ENCODE data around the gene TOR1B. TPM values are rescaled to one million over a fixed set of nuclear protein-coding genes. Genes with fewer than 3 reads are reported as not detected.
"Not testable (repeated sequence)": the region's sequence is repeated elsewhere in the genome, so short reads cannot be mapped to it uniquely, and the experiment has no call there.

TOR1B gene
- total and polyA plus RNA-seq, 5 donors from 2014 or later: 11.6 to 27.2 (median 15.3) TPM

DNA sequence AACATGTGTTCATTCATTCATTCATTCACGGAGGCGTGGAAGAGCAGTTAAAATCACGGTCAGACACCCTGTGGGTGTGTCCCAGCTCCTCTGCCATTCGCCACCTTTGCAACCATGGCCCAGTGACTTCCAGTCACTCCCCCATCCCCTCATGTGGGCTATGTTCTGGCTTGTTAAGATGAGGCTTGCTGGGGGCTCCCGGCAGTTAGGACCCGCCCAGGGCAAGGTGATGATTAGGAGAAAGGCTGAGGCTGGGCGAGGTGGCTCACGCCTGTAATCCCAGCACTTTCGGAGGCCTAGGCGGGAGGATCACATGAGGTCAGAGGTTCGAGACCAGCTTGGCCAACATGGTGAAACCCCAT is 25.2 kb upstream of the TOR1B start:
- H3K27me3 Mint-ChIP-seq: peaks cover 24% of the 10 kb centered on the region
- no peaks in the 10 kb centered on the region for H3K36me3 Mint-ChIP-seq
- no peak for ATAC-seq (ENCODE audit: low read depth in 2 of 2)
- Histone ChIP-seq H3K9me3 (ENCODE audit: control insufficient read depth in 2 of 2, low read length in 2 of 2) (no peaks in the 10 kb centered on the region), H3K4me1 (ENCODE audit: control insufficient read depth, insufficient read depth, low read length, poor library complexity, severe bottlenecking) (peaks cover 3% of the 10 kb centered on the region), H3K36me3 (ENCODE audit: control insufficient read depth, insufficient read depth, low read length) (no peaks in the 10 kb centered on the region), H3K4me3 (ENCODE audit: low read depth, low read length) (no peak overlapping the region), H3K27me3 (ENCODE audit: control insufficient read depth, insufficient read depth, low read length) (no peaks in the 10 kb centered on the region), H3K27ac (ENCODE audit: insufficient read depth, low read length, poor library complexity, severe bottlenecking) (no peak overlapping the region)
- H3K27ac Mint-ChIP-seq: peak overlapping the region in 1 of 3 donors; percentile 0
- peaks cover 0 to 5% (median 2%) of the 10 kb centered on the region in 4 donors for H3K4me1 Mint-ChIP-seq
- no peak for DNase-seq
- no peak overlapping the region for H3K4me3 Mint-ChIP-seq
- no peaks in the 10 kb centered on the region for H3K9me3 Mint-ChIP-seq

DNA sequence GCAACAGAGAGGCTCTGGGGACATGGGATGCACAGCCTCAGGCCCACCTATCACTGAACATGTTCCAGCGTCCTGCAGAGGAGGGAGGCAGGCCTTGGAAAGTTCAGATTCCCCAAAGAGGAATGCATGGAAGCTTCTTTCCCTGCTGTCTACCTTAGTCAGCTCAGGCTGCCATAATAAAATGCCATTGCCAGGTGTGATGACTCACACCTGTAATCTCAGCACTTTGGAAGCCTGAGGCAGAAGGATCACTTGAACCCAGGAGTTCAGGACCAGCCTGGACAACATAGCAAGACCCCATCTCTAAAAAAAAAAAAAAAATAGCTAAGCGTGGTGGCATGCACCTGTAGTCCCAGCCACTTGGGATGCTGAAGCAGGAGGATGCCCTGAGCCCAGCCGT is 24.5 kb upstream of the TOR1B start:
- Mint-ChIP-seq H3K36me3 (no peaks in the 10 kb centered on the region), H3K4me3 (no peak overlapping the region), H3K9me3 (no peaks in the 10 kb centered on the region), H3K27ac (no peak overlapping the region), H3K27me3 (peaks cover 24% of the 10 kb centered on the region), H3K4me1 (peaks cover 0 to 5% (median 2%) of the 10 kb centered on the region in 4 donors)
- Histone ChIP-seq H3K9me3 (ENCODE audit: control insufficient read depth in 2 of 2, low read length in 2 of 2) (no peaks in the 10 kb centered on the region), H3K27ac (ENCODE audit: insufficient read depth, low read length, poor library complexity, severe bottlenecking) (no peak overlapping the region), H3K4me3 (ENCODE audit: low read depth, low read length) (no peak overlapping the region), H3K4me1 (ENCODE audit: control insufficient read depth, insufficient read depth, low read length, poor library complexity, severe bottlenecking) (peaks cover 3% of the 10 kb centered on the region), H3K36me3 (ENCODE audit: control insufficient read depth, insufficient read depth, low read length) (no peaks in the 10 kb centered on the region), H3K27me3 (ENCODE audit: control insufficient read depth, insufficient read depth, low read length) (no peaks in the 10 kb centered on the region)
- ATAC-seq (ENCODE audit: low read depth in 2 of 2): no peak
- no peak for DNase-seq

DNA sequence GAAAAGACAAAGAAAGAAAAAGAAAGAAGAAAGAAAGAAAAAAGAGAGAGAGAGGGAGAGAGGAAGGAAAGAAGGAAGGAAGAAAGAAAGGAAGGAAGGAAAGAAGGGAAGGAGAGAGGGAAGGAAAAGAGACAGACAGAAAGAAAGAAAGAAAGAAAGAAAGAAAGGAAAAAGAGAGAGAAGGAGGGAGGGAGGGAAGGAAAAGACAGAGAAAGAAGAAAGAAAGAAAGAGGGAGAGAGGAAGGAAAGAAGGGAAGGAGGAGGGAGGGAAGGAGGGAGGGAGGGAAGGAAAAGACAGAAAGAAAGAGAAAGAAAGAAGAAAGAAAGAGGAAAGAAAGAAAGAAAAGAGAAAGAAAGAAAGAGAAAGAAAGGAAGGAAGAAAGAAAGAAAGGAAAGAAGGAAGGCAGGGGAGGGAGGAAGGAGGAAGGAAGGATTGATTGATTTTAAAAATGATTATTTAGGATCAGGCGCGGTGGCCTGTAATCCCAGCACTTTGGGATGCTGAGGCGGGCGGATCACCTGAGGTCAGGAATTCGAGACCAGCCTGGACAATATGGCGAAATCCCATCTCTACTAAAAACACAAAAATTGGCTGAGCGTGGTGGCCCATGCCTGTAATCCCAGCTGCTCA is 23.3 kb upstream of the TOR1B start:
- Histone ChIP-seq H3K4me3 (ENCODE audit: low read depth, low read length) (no peak overlapping the region), H3K9me3 (ENCODE audit: control insufficient read depth in 2 of 2, low read length in 2 of 2) (no peaks in the 10 kb centered on the region), H3K36me3 (ENCODE audit: control insufficient read depth, insufficient read depth, low read length) (no peaks in the 10 kb centered on the region), H3K27me3 (ENCODE audit: control insufficient read depth, insufficient read depth, low read length) (no peaks in the 10 kb centered on the region), H3K4me1 (ENCODE audit: control insufficient read depth, insufficient read depth, low read length, poor library complexity, severe bottlenecking) (peaks cover 3% of the 10 kb centered on the region), H3K27ac (ENCODE audit: insufficient read depth, low read length, poor library complexity, severe bottlenecking) (no peak overlapping the region)
- Mint-ChIP-seq H3K9me3 (no peaks in the 10 kb centered on the region), H3K27me3 (peaks cover 23% of the 10 kb centered on the region), H3K4me1 (peaks cover 5 to 8% (median 7%) of the 10 kb centered on the region in 4 donors), H3K4me3 (no peak overlapping the region), H3K36me3 (no peaks in the 10 kb centered on the region), H3K27ac (no peak overlapping the region)
- no peak for ATAC-seq (ENCODE audit: low read depth in 2 of 2)
- DNase-seq: no peak

DNA sequence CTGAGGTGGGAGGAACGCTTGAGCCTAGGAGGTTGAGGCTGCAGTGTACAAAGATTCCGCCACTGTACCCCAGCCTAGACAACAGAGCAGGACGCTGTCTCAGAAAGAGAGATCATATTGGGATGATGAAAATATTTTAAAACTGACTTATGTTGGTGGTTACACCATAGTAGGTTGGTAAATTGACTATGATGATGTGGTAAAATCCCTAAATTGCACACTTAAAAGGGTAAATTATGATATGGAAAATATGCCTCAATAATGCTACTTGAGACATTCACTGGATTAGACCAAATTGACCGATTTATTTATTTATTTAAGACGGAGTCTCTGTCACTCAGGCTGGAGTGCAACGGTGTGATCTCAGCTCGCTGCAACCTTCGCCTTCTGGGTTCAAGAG is 21.9 kb upstream of the TOR1B start:
- Histone ChIP-seq H3K36me3 (ENCODE audit: control insufficient read depth, insufficient read depth, low read length) (no peaks in the 10 kb centered on the region), H3K27me3 (ENCODE audit: control insufficient read depth, insufficient read depth, low read length) (no peaks in the 10 kb centered on the region), H3K9me3 (ENCODE audit: control insufficient read depth in 2 of 2, low read length in 2 of 2) (no peaks in the 10 kb centered on the region), H3K27ac (ENCODE audit: insufficient read depth, low read length, poor library complexity, severe bottlenecking) (no peak overlapping the region), H3K4me3 (ENCODE audit: low read depth, low read length) (no peak overlapping the region), H3K4me1 (ENCODE audit: control insufficient read depth, insufficient read depth, low read length, poor library complexity, severe bottlenecking) (peaks cover 3% of the 10 kb centered on the region)
- DNase-seq (no peak), ATAC-seq (ENCODE audit: low read depth in 2 of 2) (no peak)
- Mint-ChIP-seq H3K36me3 (no peaks in the 10 kb centered on the region), H3K27me3 (peaks cover 29% of the 10 kb centered on the region), H3K4me1 (peaks cover 5 to 8% (median 7%) of the 10 kb centered on the region in 4 donors), H3K9me3 (no peaks in the 10 kb centered on the region), H3K27ac (no peak overlapping the region), H3K4me3 (no peak overlapping the region)

DNA sequence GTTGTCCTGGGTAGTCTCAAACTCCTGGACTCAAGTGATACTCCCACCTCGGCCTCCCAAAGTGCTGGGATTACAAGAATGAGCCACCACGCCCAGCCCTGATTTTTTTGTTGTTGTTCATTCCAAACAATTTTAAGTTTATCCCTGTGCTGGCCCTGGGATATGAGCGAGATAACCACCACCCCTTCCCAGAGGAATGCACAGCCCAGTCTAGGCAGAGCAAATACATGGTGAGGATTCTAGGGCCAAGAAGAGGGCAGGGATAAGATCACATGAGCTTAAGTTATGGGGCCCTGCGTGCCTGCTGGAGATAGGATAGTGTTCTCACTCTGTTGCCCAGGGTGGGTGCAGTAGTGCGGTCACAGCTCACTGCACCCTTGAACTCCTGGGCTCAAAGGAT is 21.0 kb upstream of the TOR1B start:
- no peak overlapping the region for H3K4me3 ChIP-seq (ENCODE audit: low read depth, low read length)
- H3K4me3 Mint-ChIP-seq: no peak overlapping the region
- H3K4me1 ChIP-seq (ENCODE audit: control insufficient read depth, insufficient read depth, low read length, poor library complexity, severe bottlenecking): peaks cover 3% of the 10 kb centered on the region
- no peak overlapping the region for H3K27ac Mint-ChIP-seq
- no peak overlapping the region for H3K27ac ChIP-seq (ENCODE audit: insufficient read depth, low read length, poor library complexity, severe bottlenecking)
- no peak for ATAC-seq (ENCODE audit: low read depth in 2 of 2)
- H3K4me1 Mint-ChIP-seq: peaks cover 5 to 8% (median 7%) of the 10 kb centered on the region in 4 donors
- peaks cover 32% of the 10 kb centered on the region for H3K27me3 Mint-ChIP-seq
- H3K9me3 ChIP-seq (ENCODE audit: control insufficient read depth in 2 of 2, low read length in 2 of 2): no peaks in the 10 kb centered on the region
- no peaks in the 10 kb centered on the region for H3K36me3 Mint-ChIP-seq
- H3K36me3 ChIP-seq (ENCODE audit: control insufficient read depth, insufficient read depth, low read length): no peaks in the 10 kb centered on the region
- no peaks in the 10 kb centered on the region for H3K27me3 ChIP-seq (ENCODE audit: control insufficient read depth, insufficient read depth, low read length)
- no peak for DNase-seq
- no peaks in the 10 kb centered on the region for H3K9me3 Mint-ChIP-seq

DNA sequence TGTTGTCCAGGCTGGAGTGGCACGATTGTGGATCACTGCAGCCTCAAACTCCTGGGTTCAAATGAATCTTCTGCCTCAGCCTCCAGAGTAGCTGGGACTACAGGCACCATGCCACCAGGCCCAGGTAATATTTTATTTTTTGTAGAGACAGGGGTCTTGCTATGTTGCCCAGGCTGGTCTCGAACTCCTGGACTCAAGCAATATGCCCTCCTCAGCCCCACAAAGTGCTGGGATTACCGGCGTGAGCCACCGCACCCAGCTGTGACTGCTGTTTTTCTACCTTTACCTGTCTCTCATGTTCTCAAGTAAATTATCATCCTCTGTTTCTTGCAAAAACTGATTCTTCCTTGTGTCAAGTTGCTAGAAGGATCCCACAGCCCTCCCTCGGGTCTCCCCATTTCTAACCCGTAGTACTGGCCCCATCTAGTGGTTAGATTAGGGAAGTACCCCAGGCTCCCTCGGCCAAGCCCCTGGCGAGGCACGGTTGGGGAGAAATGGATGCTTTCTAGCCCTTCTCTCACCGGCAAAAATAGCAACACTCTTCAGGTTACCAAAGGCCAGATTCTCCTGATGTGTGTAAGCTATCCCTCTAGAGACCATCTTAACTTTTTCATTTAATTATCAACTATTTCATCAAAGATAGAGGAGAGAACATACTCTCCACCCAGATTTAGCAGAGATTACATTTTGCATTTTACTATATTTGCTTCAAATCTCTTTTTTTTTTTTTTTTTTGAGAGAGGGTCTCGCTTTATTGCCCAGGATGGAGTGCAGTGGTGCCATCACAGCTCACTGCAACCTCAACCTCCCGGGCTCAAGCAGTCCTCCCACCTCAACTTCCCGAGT is 19.2 kb upstream of the TOR1B start:
- ATAC-seq (ENCODE audit: low read depth in 2 of 2) (peak; percentile 85 to 93), DNase-seq (peak; percentile 56 to 77 (median 76))
- H3K27ac ChIP-seq (ENCODE audit: insufficient read depth, low read length, poor library complexity, severe bottlenecking): no peak overlapping the region
- Mint-ChIP-seq H3K4me3 (no peak overlapping the region), H3K9me3 (no peaks in the 10 kb centered on the region), H3K4me1 (peaks cover 3 to 6% (median 5%) of the 10 kb centered on the region in 4 donors), H3K27me3 (peaks cover 25% of the 10 kb centered on the region), H3K27ac (no peak overlapping the region), H3K36me3 (no peaks in the 10 kb centered on the region)
- no peaks in the 10 kb centered on the region for H3K4me1 ChIP-seq (ENCODE audit: control insufficient read depth, insufficient read depth, low read length, poor library complexity, severe bottlenecking)
- no peaks in the 10 kb centered on the region for H3K36me3 ChIP-seq (ENCODE audit: control insufficient read depth, insufficient read depth, low read length)
- no peaks in the 10 kb centered on the region for H3K27me3 ChIP-seq (ENCODE audit: control insufficient read depth, insufficient read depth, low read length)
- no peaks in the 10 kb centered on the region for H3K9me3 ChIP-seq (ENCODE audit: control insufficient read depth in 2 of 2, low read length in 2 of 2)
- H3K4me3 ChIP-seq (ENCODE audit: low read depth, low read length): no peak overlapping the region

DNA sequence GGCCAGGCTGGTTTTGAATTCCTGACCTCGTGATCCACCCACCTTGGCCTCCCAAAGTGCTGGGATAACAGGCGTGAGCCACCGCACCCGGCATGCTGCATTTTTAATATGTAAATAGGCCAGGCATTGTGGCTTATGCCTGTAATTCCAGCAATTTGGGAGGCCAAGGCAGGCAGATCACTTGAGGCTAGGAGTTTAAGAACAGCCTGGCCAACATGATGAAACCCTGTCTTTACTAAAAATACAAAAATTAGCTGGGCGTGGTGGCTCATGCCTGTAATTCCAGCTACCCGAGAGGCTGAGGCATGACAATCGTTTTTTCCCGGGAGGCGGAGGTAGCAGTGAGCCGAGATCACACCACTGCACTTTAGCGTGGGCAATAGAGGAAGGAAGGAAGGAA is 18.0 kb upstream of the TOR1B start:
- not testable (repeated sequence) for H3K27ac Mint-ChIP-seq; H3K36me3 Mint-ChIP-seq; H3K4me3 Mint-ChIP-seq; DNase-seq; H3K4me1 ChIP-seq (ENCODE audit: control insufficient read depth, insufficient read depth, low read length, poor library complexity, severe bottlenecking); H3K9me3 Mint-ChIP-seq; H3K9me3 ChIP-seq (ENCODE audit: control insufficient read depth in 2 of 2, low read length in 2 of 2); ATAC-seq (ENCODE audit: low read depth in 2 of 2); H3K36me3 ChIP-seq (ENCODE audit: control insufficient read depth, insufficient read depth, low read length); H3K27me3 ChIP-seq (ENCODE audit: control insufficient read depth, insufficient read depth, low read length); H3K4me3 ChIP-seq (ENCODE audit: low read depth, low read length); H3K4me1 Mint-ChIP-seq; H3K27ac ChIP-seq (ENCODE audit: insufficient read depth, low read length, poor library complexity, severe bottlenecking)
- H3K27me3 Mint-ChIP-seq: peaks cover 20% of the 10 kb centered on the region

DNA sequence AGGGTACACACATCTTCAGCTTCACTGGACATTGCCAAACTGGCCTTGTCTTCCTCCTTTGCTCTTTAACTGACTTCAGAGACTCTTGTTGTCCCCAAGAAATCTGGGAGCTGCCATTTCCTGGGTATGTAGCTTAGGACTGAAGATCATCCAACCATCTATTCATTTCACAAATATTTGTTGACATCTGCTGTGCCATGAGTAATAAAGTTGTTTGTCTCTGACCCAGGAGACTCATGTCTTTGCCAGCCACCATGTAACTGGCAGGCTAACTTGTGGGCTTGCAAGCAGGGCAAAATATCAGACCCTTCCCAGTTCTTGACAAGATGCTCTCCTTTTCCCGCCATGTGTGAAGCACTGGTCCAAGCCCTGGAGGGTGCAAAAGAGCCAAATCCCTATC is 17.1 kb upstream of the TOR1B start:
- Mint-ChIP-seq H3K27me3 (peaks cover 26% of the 10 kb centered on the region), H3K36me3 (no peaks in the 10 kb centered on the region), H3K27ac (no peak overlapping the region), H3K4me1 (peaks cover 3 to 17% (median 7%) of the 10 kb centered on the region in 4 donors), H3K9me3 (no peaks in the 10 kb centered on the region), H3K4me3 (no peak overlapping the region)
- H3K4me3 ChIP-seq (ENCODE audit: low read depth, low read length): no peak overlapping the region
- H3K9me3 ChIP-seq (ENCODE audit: control insufficient read depth in 2 of 2, low read length in 2 of 2): no peaks in the 10 kb centered on the region
- H3K27me3 ChIP-seq (ENCODE audit: control insufficient read depth, insufficient read depth, low read length): no peaks in the 10 kb centered on the region
- no peak overlapping the region for H3K27ac ChIP-seq (ENCODE audit: insufficient read depth, low read length, poor library complexity, severe bottlenecking)
- no peak for DNase-seq
- H3K4me1 ChIP-seq (ENCODE audit: control insufficient read depth, insufficient read depth, low read length, poor library complexity, severe bottlenecking): peaks cover 7% of the 10 kb centered on the region
- no peaks in the 10 kb centered on the region for H3K36me3 ChIP-seq (ENCODE audit: control insufficient read depth, insufficient read depth, low read length)
- no peak for ATAC-seq (ENCODE audit: low read depth in 2 of 2)

All from CD4-positive, CD25-positive, alpha-beta regulatory T cell (primary cell).